Spleen (tissue), 7 donors: Measurements from ENCODE around the gene DHDH.

ENCODE experiments used
- POLR2A ChIP-seq, 3 donors: fragments of 450-650 bp; IDR thresholded peaks; one replicate each; pipeline ENCODE4 v1.5.1; 2017; ENCODE audit warnings: antibody characterized with exemption in 3 of 3, mild to moderate bottlenecking in 1 of 3
- TF ChIP-seq, protein P1 (sequence below), 11 experiments: fragments of 200-600 bp in 7 of 11; fragments of 450-650 bp in 4 of 11; sonication (generic) in 4 of 11; IDR thresholded peaks in 8 of 11; conservative IDR thresholded peaks in 3 of 11; 1 replicate in 7 of 11; 2 replicates in 4 of 11; pipeline versions ENCODE4 v1.4.0 to v1.8.0; 2016 to 2021; ENCODE audit warnings: antibody characterized with exemption in 11 of 11, inconsistent platforms in 4 of 11, mild to moderate bottlenecking in 1 of 11
- donor health status: DM: no; HTN: no; CAD: no; lungs with moderate emphysema.
- donor health status: DM: no; HTN: no; CAD: no.
- donor health status: DM: no; HTN: no; CAD: no.

DNA sequence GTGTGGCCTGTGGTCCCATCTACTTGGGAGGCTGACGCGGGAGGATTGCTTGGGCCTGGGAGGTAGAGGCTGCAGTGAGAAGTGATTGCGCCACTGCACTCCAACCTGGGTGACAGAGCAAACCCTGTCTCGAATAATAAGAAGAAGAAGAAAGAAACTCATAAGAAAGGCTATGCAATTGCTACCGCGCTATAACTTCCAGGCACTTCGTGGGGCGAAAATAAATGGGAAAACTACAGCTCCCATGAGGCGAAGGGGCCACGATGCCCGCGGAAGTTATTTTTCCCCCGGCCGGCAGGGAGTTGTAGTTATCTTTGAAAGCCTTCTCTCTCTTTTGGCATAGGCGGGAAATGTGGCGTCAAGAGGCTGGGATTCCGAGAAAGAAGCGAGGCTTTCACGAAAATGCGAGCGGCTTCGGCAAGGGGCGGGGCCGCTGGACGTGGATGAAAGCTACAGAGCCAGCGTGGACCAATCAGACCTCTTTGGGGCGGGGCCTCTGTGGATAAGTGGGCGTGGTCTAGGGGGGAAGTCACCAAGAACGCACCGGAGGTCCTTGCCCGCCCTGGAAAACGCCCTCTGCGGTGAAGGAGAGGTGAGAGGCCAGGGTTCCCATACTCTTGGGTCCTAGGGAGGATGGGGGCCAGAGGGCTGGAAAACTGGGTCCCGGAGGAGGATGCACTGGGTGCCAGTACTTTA, 33.6 kb upstream of the DHDH start, which contains the start of gene NUCB1:
- TF ChIP-seq, protein P1, sequence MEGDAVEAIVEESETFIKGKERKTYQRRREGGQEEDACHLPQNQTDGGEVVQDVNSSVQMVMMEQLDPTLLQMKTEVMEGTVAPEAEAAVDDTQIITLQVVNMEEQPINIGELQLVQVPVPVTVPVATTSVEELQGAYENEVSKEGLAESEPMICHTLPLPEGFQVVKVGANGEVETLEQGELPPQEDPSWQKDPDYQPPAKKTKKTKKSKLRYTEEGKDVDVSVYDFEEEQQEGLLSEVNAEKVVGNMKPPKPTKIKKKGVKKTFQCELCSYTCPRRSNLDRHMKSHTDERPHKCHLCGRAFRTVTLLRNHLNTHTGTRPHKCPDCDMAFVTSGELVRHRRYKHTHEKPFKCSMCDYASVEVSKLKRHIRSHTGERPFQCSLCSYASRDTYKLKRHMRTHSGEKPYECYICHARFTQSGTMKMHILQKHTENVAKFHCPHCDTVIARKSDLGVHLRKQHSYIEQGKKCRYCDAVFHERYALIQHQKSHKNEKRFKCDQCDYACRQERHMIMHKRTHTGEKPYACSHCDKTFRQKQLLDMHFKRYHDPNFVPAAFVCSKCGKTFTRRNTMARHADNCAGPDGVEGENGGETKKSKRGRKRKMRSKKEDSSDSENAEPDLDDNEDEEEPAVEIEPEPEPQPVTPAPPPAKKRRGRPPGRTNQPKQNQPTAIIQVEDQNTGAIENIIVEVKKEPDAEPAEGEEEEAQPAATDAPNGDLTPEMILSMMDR (IDR thresholded peaks at IDR 0.05 in 8 of 11, conservative IDR thresholded peaks at IDR 0.05 in 3 of 11): peak in 10 of 11 experiments; percentile 17 to 66 (median 43)
- peak in 1 of 3 donors; percentile 19 for TF ChIP-seq POLR2A (IDR thresholded peaks at IDR 0.05)
